ENCODE measurements around the gene FGF2.
"Not testable (repeated sequence)": the region's sequence is repeated elsewhere in the genome, so short reads cannot be mapped to it uniquely, and the experiment has no call there.

The FGF2 gene

DNA sequence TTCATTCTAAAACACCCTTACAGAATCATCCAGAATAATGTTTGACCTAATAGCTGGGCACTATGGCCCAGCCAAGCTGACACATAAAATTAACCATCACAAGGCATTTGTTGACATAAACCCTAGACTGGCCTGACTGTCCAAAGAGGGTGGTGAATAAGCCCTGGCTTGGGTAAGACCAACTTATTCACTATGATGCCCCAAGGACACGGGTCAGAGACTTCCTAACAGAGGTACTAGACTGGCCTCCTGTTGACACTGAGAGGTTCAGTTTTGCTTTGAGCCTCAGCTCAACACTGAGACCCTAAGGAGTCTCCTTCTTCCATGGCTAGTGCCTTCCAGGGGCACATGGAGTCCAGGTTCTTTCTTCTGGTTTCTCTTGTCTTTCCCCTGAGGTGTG, 21.3 kb downstream of the FGF2 start:
- Histone ChIP-seq H3K9me3 (no peaks in the 10 kb centered on the region), H3K27me3 (no peaks in the 10 kb centered on the region), H3K4me1 (ENCODE audit: control insufficient read depth in 1 of 2, insufficient read depth in 1 of 2, low read depth in 1 of 2, low read length in 1 of 2) (no peaks in the 10 kb centered on the region), H3K4me3 (ENCODE audit: low read depth in 1 of 2, low read length in 1 of 2) (no peak overlapping the region), H3K36me3 (no peaks in the 10 kb centered on the region), H3K27ac (no peak overlapping the region)
- TF ChIP-seq, protein P1, sequence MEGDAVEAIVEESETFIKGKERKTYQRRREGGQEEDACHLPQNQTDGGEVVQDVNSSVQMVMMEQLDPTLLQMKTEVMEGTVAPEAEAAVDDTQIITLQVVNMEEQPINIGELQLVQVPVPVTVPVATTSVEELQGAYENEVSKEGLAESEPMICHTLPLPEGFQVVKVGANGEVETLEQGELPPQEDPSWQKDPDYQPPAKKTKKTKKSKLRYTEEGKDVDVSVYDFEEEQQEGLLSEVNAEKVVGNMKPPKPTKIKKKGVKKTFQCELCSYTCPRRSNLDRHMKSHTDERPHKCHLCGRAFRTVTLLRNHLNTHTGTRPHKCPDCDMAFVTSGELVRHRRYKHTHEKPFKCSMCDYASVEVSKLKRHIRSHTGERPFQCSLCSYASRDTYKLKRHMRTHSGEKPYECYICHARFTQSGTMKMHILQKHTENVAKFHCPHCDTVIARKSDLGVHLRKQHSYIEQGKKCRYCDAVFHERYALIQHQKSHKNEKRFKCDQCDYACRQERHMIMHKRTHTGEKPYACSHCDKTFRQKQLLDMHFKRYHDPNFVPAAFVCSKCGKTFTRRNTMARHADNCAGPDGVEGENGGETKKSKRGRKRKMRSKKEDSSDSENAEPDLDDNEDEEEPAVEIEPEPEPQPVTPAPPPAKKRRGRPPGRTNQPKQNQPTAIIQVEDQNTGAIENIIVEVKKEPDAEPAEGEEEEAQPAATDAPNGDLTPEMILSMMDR (IDR thresholded peaks at IDR 0.05) = no peak

GRCh38 chr4:122849789-122850188, 23.2 kb downstream of the FGF2 start:
- not testable (repeated sequence) for H3K36me3 ChIP-seq; H3K4me1 ChIP-seq (ENCODE audit: control insufficient read depth in 1 of 2, insufficient read depth in 1 of 2, low read depth in 1 of 2, low read length in 1 of 2); H3K27me3 ChIP-seq; H3K4me3 ChIP-seq (ENCODE audit: low read depth in 1 of 2, low read length in 1 of 2); H3K9me3 ChIP-seq; H3K27ac ChIP-seq

GRCh38 chr4:122851568-122851967, 24.9 kb downstream of the FGF2 start:
- Histone ChIP-seq H3K4me1 (ENCODE audit: control insufficient read depth in 1 of 2, insufficient read depth in 1 of 2, low read depth in 1 of 2, low read length in 1 of 2) (no peaks in the 10 kb centered on the region), H3K36me3 (no peaks in the 10 kb centered on the region), H3K27me3 (peaks cover under 1% of the 10 kb centered on the region), H3K4me3 (ENCODE audit: low read depth in 1 of 2, low read length in 1 of 2) (no peak overlapping the region), H3K9me3 (no peaks in the 10 kb centered on the region), H3K27ac (no peak overlapping the region)
- TF ChIP-seq, protein P1 (IDR thresholded peaks at IDR 0.05) = no peak

DNA sequence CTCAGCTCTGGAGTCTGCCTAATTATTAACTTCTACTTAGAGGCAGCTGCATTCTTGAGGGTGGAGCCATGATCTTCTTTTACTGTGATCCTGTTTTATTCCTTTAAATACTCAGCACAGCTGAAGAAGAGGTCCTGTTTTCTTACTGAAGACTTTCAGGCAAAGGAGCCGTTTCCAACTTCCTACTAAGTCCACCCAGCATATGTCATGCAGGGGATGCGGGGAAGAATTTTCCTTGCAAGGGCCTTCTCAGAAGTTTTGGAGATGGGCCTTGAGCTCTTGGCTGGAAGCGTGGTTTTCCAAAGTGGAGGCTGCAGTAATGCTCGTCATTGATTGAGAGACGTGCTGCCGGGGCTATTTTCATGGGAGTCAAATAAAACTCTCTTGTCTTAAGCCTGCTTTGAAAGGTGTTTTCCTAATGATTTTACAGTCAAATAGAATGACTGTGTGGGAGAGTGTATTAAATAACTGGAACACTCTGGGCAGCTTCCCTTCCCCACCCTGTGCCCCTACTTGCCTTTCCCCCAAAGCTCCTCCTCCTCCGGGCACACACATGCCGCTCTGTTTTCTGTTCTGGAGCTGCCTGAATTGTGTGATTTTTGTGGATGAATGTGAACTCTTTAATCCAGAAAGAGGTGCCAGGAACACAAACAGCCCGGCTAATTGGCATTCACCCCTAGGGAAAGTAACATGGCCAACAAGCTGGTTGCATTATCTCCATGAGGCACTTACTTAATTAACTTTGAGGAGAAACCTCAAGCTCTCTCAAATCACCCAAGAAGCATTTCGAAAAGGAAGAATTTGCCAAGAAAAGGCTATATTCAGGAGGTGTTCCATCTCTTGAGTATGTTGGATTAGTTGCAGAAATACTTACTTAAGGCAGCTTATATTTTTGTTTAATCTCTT, 28.1 kb downstream of the FGF2 start:
- Histone ChIP-seq H3K27ac (no peak overlapping the region), H3K4me3 (ENCODE audit: low read depth in 1 of 2, low read length in 1 of 2) (no peak overlapping the region), H3K4me1 (ENCODE audit: control insufficient read depth in 1 of 2, insufficient read depth in 1 of 2, low read depth in 1 of 2, low read length in 1 of 2) (no peaks in the 10 kb centered on the region)

GRCh38 chr4:122855353-122855890, 28.8 kb downstream of the FGF2 start:
- Histone ChIP-seq H3K9me3 (no peaks in the 10 kb centered on the region), H3K27ac (no peak overlapping the region), H3K4me3 (ENCODE audit: low read depth in 1 of 2, low read length in 1 of 2) (no peak overlapping the region), H3K27me3 (peaks cover 12% of the 10 kb centered on the region), H3K36me3 (no peaks in the 10 kb centered on the region), H3K4me1 (ENCODE audit: control insufficient read depth in 1 of 2, insufficient read depth in 1 of 2, low read depth in 1 of 2, low read length in 1 of 2) (no peaks in the 10 kb centered on the region)
- TF ChIP-seq, protein P1 (IDR thresholded peaks at IDR 0.05) = no peak

More for the DNA sequence above, 28.1 kb downstream of the FGF2 start:
- Histone ChIP-seq H3K36me3 (no peaks in the 10 kb centered on the region), H3K9me3 (no peaks in the 10 kb centered on the region), H3K27me3 (peaks cover 12% of the 10 kb centered on the region)
- TF ChIP-seq, protein P1 (IDR thresholded peaks at IDR 0.05) = no peak

- TF ChIP-seq, protein P1 (IDR thresholded peaks at IDR 0.05) = no peak
- H3K4me1 ChIP-seq (ENCODE audit: control insufficient read depth in 1 of 2, insufficient read depth in 1 of 2, low read depth in 1 of 2, low read length in 1 of 2) = no peaks in the 10 kb centered on the region
These were observed 30.5 kb downstream of the FGF2 start for GRCh38 chr4:122857160-122857559.

More at GRCh38 chr4:122857160-122857559, 30.5 kb downstream of the FGF2 start:
- H3K9me3 ChIP-seq = no peaks in the 10 kb centered on the region
- H3K36me3 ChIP-seq = no peaks in the 10 kb centered on the region
- no peak overlapping the region for H3K4me3 ChIP-seq (ENCODE audit: low read depth in 1 of 2, low read length in 1 of 2)
- H3K27ac ChIP-seq = no peak overlapping the region
- peaks cover 12% of the 10 kb centered on the region for H3K27me3 ChIP-seq
